Keratinocyte (primary cell): Measurements from ENCODE around the gene OS9.

Experiments used
- EZH2 ChIP-seq: IDR thresholded peaks from one replicate; pipeline ENCODE4 v1.6.1; 2012; ENCODE audit warnings: inconsistent platforms, mild to moderate bottlenecking, low read length, moderate library complexity
- TF ChIP-seq, protein P1 (sequence below), 3 experiments: IDR thresholded peaks in 1 of 3; conservative IDR thresholded peaks in 1 of 3; optimal IDR thresholded peaks in 1 of 3; 2 replicates in 2 of 3; 3 replicates in 1 of 3; pipeline versions ENCODE3 to v1.5.1; 2011; ENCODE audit warnings: low read length in 3 of 3, mild to moderate bottlenecking in 3 of 3, moderate library complexity in 2 of 3, control low read depth in 1 of 3, inconsistent platforms in 1 of 3; ENCODE audit not compliant: insufficient read depth in 2 of 3; ENCODE audit errors: extremely low read depth in 1 of 3

DNA sequence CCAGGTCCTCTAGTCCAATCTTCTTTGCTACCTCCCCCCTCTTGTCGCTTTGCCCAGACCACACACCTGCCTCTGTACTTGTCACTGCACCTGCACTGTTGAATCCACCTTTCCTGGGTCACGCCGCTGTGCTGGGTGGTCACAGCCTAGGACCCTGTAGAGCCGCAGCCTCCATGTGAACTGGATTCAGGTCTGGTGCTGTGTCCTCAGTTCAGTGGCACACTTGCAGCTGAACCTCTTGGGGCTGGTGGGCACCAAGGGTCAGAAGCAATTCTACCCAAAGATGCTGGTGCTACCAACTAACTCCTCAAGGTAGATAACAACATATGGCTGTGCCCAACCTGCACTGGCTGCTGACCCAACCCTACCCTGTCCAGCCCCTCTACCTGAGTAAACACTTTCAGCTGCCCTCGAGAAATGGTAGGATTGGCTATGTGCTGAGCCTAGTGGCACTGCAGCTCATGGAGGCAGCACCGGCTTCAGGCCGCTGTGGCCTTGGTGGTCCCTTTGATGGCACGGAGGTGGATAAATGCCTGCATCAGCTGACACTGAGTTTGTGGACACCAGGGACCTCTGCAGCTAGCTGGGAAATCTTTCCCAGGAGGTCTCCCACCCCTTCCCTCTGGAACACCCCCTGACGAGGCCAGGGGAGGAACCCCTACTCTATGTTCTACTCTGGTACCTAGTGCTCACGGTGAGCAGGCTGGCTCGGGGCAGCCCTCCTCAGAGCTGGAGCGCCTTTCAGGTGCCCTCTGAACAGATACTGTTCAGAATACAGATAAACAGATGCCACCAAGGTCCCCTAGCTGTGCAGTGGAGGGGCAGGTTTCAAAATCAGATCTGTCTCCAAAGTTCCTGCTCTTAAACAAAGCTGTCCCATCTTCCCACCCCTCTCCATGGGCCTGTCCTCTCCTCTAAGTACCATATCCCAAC, 30.3 kb downstream of the OS9 start:
- no peak for TF ChIP-seq EZH2
- TF ChIP-seq, protein P1, sequence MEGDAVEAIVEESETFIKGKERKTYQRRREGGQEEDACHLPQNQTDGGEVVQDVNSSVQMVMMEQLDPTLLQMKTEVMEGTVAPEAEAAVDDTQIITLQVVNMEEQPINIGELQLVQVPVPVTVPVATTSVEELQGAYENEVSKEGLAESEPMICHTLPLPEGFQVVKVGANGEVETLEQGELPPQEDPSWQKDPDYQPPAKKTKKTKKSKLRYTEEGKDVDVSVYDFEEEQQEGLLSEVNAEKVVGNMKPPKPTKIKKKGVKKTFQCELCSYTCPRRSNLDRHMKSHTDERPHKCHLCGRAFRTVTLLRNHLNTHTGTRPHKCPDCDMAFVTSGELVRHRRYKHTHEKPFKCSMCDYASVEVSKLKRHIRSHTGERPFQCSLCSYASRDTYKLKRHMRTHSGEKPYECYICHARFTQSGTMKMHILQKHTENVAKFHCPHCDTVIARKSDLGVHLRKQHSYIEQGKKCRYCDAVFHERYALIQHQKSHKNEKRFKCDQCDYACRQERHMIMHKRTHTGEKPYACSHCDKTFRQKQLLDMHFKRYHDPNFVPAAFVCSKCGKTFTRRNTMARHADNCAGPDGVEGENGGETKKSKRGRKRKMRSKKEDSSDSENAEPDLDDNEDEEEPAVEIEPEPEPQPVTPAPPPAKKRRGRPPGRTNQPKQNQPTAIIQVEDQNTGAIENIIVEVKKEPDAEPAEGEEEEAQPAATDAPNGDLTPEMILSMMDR (optimal IDR thresholded peaks at IDR 0.05 in 1 of 3, IDR thresholded peaks at IDR 0.05 in 1 of 3, conservative IDR thresholded peaks at IDR 0.05 in 1 of 3; ENCODE audit: extremely low read depth in 1 of 3, insufficient read depth in 2 of 3, low read length in 3 of 3) = no peak
